HG02943 (cell line): Measurements from ENCODE around the gene ADRB2.

ENCODE experiments used
- ATAC-seq: cut with Tn5 transposase; IDR thresholded peaks from one replicate; pipeline ENCODE4 v1.9.1; 2021; ENCODE audit warnings: mild to moderate bottlenecking, low read depth, moderate library complexity; ENCODE audit not compliant: unreplicated experiment

ADRB2 gene

GRCh38 chr5:148804393-148804792 lies 22.0 kb upstream of the ADRB2 start:
- no peak for ATAC-seq

- no peak for ATAC-seq
These were observed 20.8 kb upstream of the ADRB2 start for GRCh38 chr5:148805326-148806290.

GRCh38 chr5:148806520-148806931 lies 19.9 kb upstream of the ADRB2 start:
- no peak for ATAC-seq

GRCh38 chr5:148807851-148808250 lies 18.6 kb upstream of the ADRB2 start:
- no peak for ATAC-seq

GRCh38 chr5:148808864-148809642 lies 17.4 kb upstream of the ADRB2 start:
- ATAC-seq: peak; percentile 61

- no peak for ATAC-seq
These were observed 16.5 kb upstream of the ADRB2 start for GRCh38 chr5:148809781-148810524.

GRCh38 chr5:148810823-148811222 lies 15.6 kb upstream of the ADRB2 start:
- no peak for ATAC-seq

- no peak for ATAC-seq
These were observed 14.7 kb upstream of the ADRB2 start for GRCh38 chr5:148811756-148812155.

- ATAC-seq: no peak
These were observed 11.3 kb upstream of the ADRB2 start for GRCh38 chr5:148815086-148815485.

- no peak for ATAC-seq
These were observed 10.8 kb upstream of the ADRB2 start for GRCh38 chr5:148815578-148815977.

- no peak for ATAC-seq
These were observed 10.1 kb upstream of the ADRB2 start for GRCh38 chr5:148816357-148816756.

- ATAC-seq: no peak
These were observed 9.6 kb upstream of the ADRB2 start for GRCh38 chr5:148816782-148817181.

- ATAC-seq: no peak
These were observed 8.8 kb upstream of the ADRB2 start for GRCh38 chr5:148817606-148818005.

- no peak for ATAC-seq
These were observed 5.7 kb upstream of the ADRB2 start for GRCh38 chr5:148820461-148821395.

- no peak for ATAC-seq
These were observed 2.5 kb upstream of the ADRB2 start for GRCh38 chr5:148823871-148824270.

GRCh38 chr5:148825716-148826052 lies 727 bp upstream of the ADRB2 start:
- no peak for ATAC-seq

GRCh38 chr5:148826739-148827070 lies 294 bp downstream of the ADRB2 start:
- peak; percentile 23 for ATAC-seq

- ATAC-seq: no peak
These were observed 1.3 kb downstream of the ADRB2 start for GRCh38 chr5:148827723-148828122.

- ATAC-seq: no peak
These were observed 2.3 kb downstream of the ADRB2 start for GRCh38 chr5:148828511-148829247.
